CD14-positive monocyte (primary cell): ENCODE data around the gene SBF2. TPM values are rescaled to one million over a fixed set of nuclear protein-coding genes. Genes with fewer than 3 reads are reported as not detected.

Experiments used
- DNase-seq, 3 donors: peaks; one replicate each; pipeline ENCODE4 v3.0.0-alpha.2; 2011 to 2022
- H2AFZ ChIP-seq: 2 replicates; pipeline ENCODE4 v1.6.0; 2012; ENCODE audit warnings: mild to moderate bottlenecking, low read depth, low read length, inconsistent platforms; ENCODE audit not compliant: insufficient read depth, poor library complexity, severe bottlenecking
- H3K27ac ChIP-seq, 2 donors: 1 replicate in 1 of 2; 2 replicates in 1 of 2; pipeline ENCODE4 v1.5.1; 2012 to 2013; ENCODE audit warnings: low read length in 2 of 2, control low read depth in 1 of 2, inconsistent platforms in 1 of 2, low read depth in 1 of 2, mild to moderate bottlenecking in 1 of 2
- H3K27me3 ChIP-seq, 2 donors: one replicate each; pipeline versions ENCODE4 v1.6.0 to v1.6.1; 2011 to 2013; ENCODE audit warnings: low read length in 2 of 2; ENCODE audit not compliant: control insufficient read depth in 2 of 2, insufficient read depth in 2 of 2
- H3K36me3 ChIP-seq, 2 donors: replicated peaks in 1 of 2; 1 replicate in 1 of 2; 2 replicates in 1 of 2; pipeline versions ENCODE4 v1.5.1 to v1.6.1; 2012 to 2013; ENCODE audit warnings: low read length in 2 of 2, control low read depth in 1 of 2, inconsistent platforms in 1 of 2, mild to moderate bottlenecking in 1 of 2; ENCODE audit not compliant: insufficient read depth in 2 of 2, control insufficient read depth in 1 of 2
- H3K4me1 ChIP-seq, 2 donors: 1 replicate in 1 of 2; 2 replicates in 1 of 2; pipeline versions ENCODE4 v1.5.1 to v1.6.1; 2012 to 2013; ENCODE audit warnings: low read length in 2 of 2, control low read depth in 1 of 2, inconsistent platforms in 1 of 2, mild to moderate bottlenecking in 1 of 2, moderate library complexity in 1 of 2; ENCODE audit not compliant: insufficient read depth in 2 of 2, control insufficient read depth in 1 of 2
- H3K4me2 ChIP-seq: replicated peaks from 2 replicates; pipeline ENCODE3; 2012; ENCODE audit warnings: low read length, moderate library complexity, mild to moderate bottlenecking; ENCODE audit not compliant: poor library complexity, severe bottlenecking; ENCODE audit errors: extremely low read depth
- H3K4me3 ChIP-seq, 3 experiments: fragments of 200-600 bp in 1 of 3; sonication (generic) in 1 of 3; replicated peaks in 1 of 3; 1 replicate in 2 of 3; 2 replicates in 1 of 3; pipeline ENCODE4 v1.5.1; 2011 to 2013; ENCODE audit warnings: low read length in 3 of 3, mild to moderate bottlenecking in 3 of 3, control low read depth in 2 of 3, low read depth in 2 of 3, inconsistent platforms in 1 of 3, moderate library complexity in 1 of 3
- H3K79me2 ChIP-seq: 2 replicates; pipeline ENCODE4 v1.6.0; 2012; ENCODE audit warnings: mild to moderate bottlenecking, control low read depth, inconsistent platforms, low read length, moderate library complexity; ENCODE audit not compliant: insufficient read depth
- H3K9ac ChIP-seq: 2 replicates; pipeline ENCODE4 v1.6.0; 2017; ENCODE audit warnings: low read length, mild to moderate bottlenecking; ENCODE audit not compliant: insufficient read depth, poor library complexity, severe bottlenecking
- H3K9me3 ChIP-seq, 2 donors: replicated peaks in 1 of 2; 1 replicate in 1 of 2; 2 replicates in 1 of 2; pipeline versions ENCODE4 v1.5.1 to v1.6.1; 2012 to 2013; ENCODE audit warnings: low read length in 2 of 2, control low read depth in 1 of 2; ENCODE audit not compliant: control insufficient read depth in 1 of 2, insufficient read depth in 1 of 2
- H4K20me1 ChIP-seq: 2 replicates; pipeline ENCODE4 v1.6.0; 2012; ENCODE audit warnings: mild to moderate bottlenecking, low read length, control low read depth, moderate library complexity; ENCODE audit not compliant: insufficient read depth
- H3K27ac Mint-ChIP-seq, 7 donors: one replicate each; pipeline ENCODE4 v1.8.0; 2020; ENCODE audit warnings: mild to moderate bottlenecking in 7 of 7, mixed read lengths in 7 of 7, moderate library complexity in 6 of 7, inconsistent platforms in 2 of 7
- H3K27me3 Mint-ChIP-seq, 3 donors: one replicate each; pipeline ENCODE4 v1.8.0; 2021 to 2022; ENCODE audit warnings: low read depth in 3 of 3, mild to moderate bottlenecking in 3 of 3, mixed read lengths in 3 of 3, moderate library complexity in 3 of 3, inconsistent platforms in 1 of 3
- H3K36me3 Mint-ChIP-seq, 2 donors: one replicate each; pipeline ENCODE4 v1.8.0; 2020; ENCODE audit warnings: mixed read lengths in 2 of 2, inconsistent platforms in 1 of 2, mild to moderate bottlenecking in 1 of 2
- H3K4me1 Mint-ChIP-seq: one replicate; pipeline ENCODE4 v1.8.0; 2020; ENCODE audit warnings: mild to moderate bottlenecking, mixed read lengths
- H3K4me3 Mint-ChIP-seq, 2 donors: one replicate each; pipeline ENCODE4 v1.8.0; 2020; ENCODE audit warnings: mild to moderate bottlenecking in 2 of 2, mixed read lengths in 2 of 2, moderate library complexity in 1 of 2
- H3K9me3 Mint-ChIP-seq, 7 donors: one replicate each; pipeline ENCODE4 v1.8.0; 2020 to 2022; ENCODE audit warnings: mixed read lengths in 7 of 7, mild to moderate bottlenecking in 6 of 7, moderate library complexity in 6 of 7, inconsistent platforms in 2 of 7
- WGBS: methylation state at CpG from one replicate; pipeline ENCODE4 v1.1.5; 2013; ENCODE audit warnings: missing lambda C conversion rate; ENCODE audit not compliant: insufficient coverage; 5-methylcytosine and 5-hydroxymethylcytosine counted together
- intact Hi-C, 2 donors: fragments of 100-400 bp; cut with micrococcal nuclease; formaldehyde crosslinking; loops; one replicate each; pipeline versions ENCODE4 v1.15.0 to v1.15.1; 2023
- polyA plus RNA-seq, 3 donors: library from polyadenylated mRNA; depleted of rRNA in 1 of 3; unstranded in 2 of 3; stranded (reverse) in 1 of 3; fragments of 300-500 nt in 2 of 3; fragments of >200 nt in 1 of 3; fragmentation: Illumina TruSeq in 2 of 3; gene quantifications; 1 replicate in 2 of 3; 2 replicates in 1 of 3; pipeline ENCODE4 v1.2.3, GENCODE V29; 2012 to 2021
- TF ChIP-seq, protein P1 (sequence below): fragments of 200-600 bp; IDR thresholded peaks from one replicate; pipeline ENCODE4 v1.8.0; 2022; ENCODE audit warnings: antibody characterized with exemption, mild to moderate bottlenecking

Gene SBF2
- polyA plus RNA-seq, 3 donors = 8.9 to 30.7 (median 16.4) TPM

- Histone ChIP-seq H3K27me3 (no peaks in the 10 kb centered on the region), H3K4me3 (no peak overlapping the region), H3K4me1 (no peaks in the 10 kb centered on the region), H3K4me2 (no peak overlapping the region), H3K36me3 (peaks cover 17 to 74% of the 10 kb centered on the region in 2 donors), H4K20me1 (no peaks in the 10 kb centered on the region), H3K9me3 (no peaks in the 10 kb centered on the region), H2AFZ (no peak overlapping the region), H3K27ac (no peak overlapping the region), H3K79me2 (no peaks in the 10 kb centered on the region), H3K9ac (no peak overlapping the region)
- no peak for DNase-seq
- Mint-ChIP-seq H3K36me3 (peaks cover 47 to 57% of the 10 kb centered on the region in 2 donors), H3K27me3 (peaks cover 0 to 2% (median 0%) of the 10 kb centered on the region in 3 donors), H3K9me3 (no peaks in the 10 kb centered on the region), H3K4me3 (no peak overlapping the region), H3K27ac (peak overlapping the region in 1 of 7 donors; percentile 36), H3K4me1 (peaks cover 2% of the 10 kb centered on the region)
- WGBS = 100% methylated on average over 3 of the region's 5 CpGs
- intact Hi-C loops = no loop called here
- TF ChIP-seq, protein P1, sequence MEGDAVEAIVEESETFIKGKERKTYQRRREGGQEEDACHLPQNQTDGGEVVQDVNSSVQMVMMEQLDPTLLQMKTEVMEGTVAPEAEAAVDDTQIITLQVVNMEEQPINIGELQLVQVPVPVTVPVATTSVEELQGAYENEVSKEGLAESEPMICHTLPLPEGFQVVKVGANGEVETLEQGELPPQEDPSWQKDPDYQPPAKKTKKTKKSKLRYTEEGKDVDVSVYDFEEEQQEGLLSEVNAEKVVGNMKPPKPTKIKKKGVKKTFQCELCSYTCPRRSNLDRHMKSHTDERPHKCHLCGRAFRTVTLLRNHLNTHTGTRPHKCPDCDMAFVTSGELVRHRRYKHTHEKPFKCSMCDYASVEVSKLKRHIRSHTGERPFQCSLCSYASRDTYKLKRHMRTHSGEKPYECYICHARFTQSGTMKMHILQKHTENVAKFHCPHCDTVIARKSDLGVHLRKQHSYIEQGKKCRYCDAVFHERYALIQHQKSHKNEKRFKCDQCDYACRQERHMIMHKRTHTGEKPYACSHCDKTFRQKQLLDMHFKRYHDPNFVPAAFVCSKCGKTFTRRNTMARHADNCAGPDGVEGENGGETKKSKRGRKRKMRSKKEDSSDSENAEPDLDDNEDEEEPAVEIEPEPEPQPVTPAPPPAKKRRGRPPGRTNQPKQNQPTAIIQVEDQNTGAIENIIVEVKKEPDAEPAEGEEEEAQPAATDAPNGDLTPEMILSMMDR = no peak
Measured at GRCh38 chr11:9796854-9797253, 497.2 kb downstream of the SBF2 start.

GRCh38 chr11:9796266-9796665 is 497.8 kb downstream of the SBF2 start:
- H3K4me3 Mint-ChIP-seq = no peak overlapping the region
- H3K27ac Mint-ChIP-seq = peak overlapping the region in 2 of 7 donors; percentile 3 to 36
- Histone ChIP-seq H3K79me2 (no peaks in the 10 kb centered on the region), H3K36me3 (peaks cover 17 to 68% of the 10 kb centered on the region in 2 donors), H3K27me3 (no peaks in the 10 kb centered on the region), H3K27ac (no peak overlapping the region), H3K9ac (no peak overlapping the region), H3K4me1 (no peaks in the 10 kb centered on the region), H3K4me2 (no peak overlapping the region), H3K4me3 (no peak overlapping the region), H4K20me1 (no peaks in the 10 kb centered on the region), H2AFZ (no peak overlapping the region), H3K9me3 (no peaks in the 10 kb centered on the region)
- peaks cover 0 to 2% (median 0%) of the 10 kb centered on the region in 3 donors for H3K27me3 Mint-ChIP-seq
- TF ChIP-seq, protein P1 = no peak
- no peaks in the 10 kb centered on the region for H3K9me3 Mint-ChIP-seq
- H3K36me3 Mint-ChIP-seq = peaks cover 52 to 61% of the 10 kb centered on the region in 2 donors
- H3K4me1 Mint-ChIP-seq = peaks cover 2% of the 10 kb centered on the region
- intact Hi-C loops = no loop called here
- DNase-seq = no peak
